Measurements from ENCODE around the gene ANKRD26.
"Not testable (repeated sequence)": the region's sequence is repeated elsewhere in the genome, so short reads cannot be mapped to it uniquely, and the experiment has no call there.

The ANKRD26 gene

GRCh38 chr10:27099916-27100812, at the start of gene ANKRD26:
ANKRD26 (minus strand) TSS chr10:27100494; CDS start chr10:27100326, 168 bp downstream.
- peak; percentile 90 for DNase-seq (ENCODE audit: low read depth)

GRCh38 chr10:27147701-27148100, 47.4 kb upstream of the ANKRD26 start:
- DNase-seq (ENCODE audit: low read depth), result no peak

GRCh38 chr10:27145937-27146336, 45.6 kb upstream of the ANKRD26 start:
- DNase-seq (ENCODE audit: low read depth), result no peak

GRCh38 chr10:27143686-27144085, 43.4 kb upstream of the ANKRD26 start:
- DNase-seq (ENCODE audit: low read depth), result no peak

- DNase-seq (ENCODE audit: low read depth), result no peak
Observed at GRCh38 chr10:27138277-27138676, 38.0 kb upstream of the ANKRD26 start.

- no peak for DNase-seq (ENCODE audit: low read depth)
Observed at GRCh38 chr10:27134371-27134770, 34.1 kb upstream of the ANKRD26 start.

- no peak for DNase-seq (ENCODE audit: low read depth)
Observed at GRCh38 chr10:27108165-27108564, 7.9 kb upstream of the ANKRD26 start.

GRCh38 chr10:27104919-27105318, 4.6 kb upstream of the ANKRD26 start:
- peak; percentile 15 for DNase-seq (ENCODE audit: low read depth)

- no peak for DNase-seq (ENCODE audit: low read depth)
Observed at GRCh38 chr10:27100813-27101347, 586 bp upstream of the ANKRD26 start.

GRCh38 chr10:27099448-27099847, 846 bp downstream of the ANKRD26 start:
- DNase-seq (ENCODE audit: low read depth), result no peak

- no peak for DNase-seq (ENCODE audit: low read depth)
Observed at GRCh38 chr10:27088119-27089044, 11.9 kb downstream of the ANKRD26 start.

GRCh38 chr10:27072436-27073114, 27.7 kb downstream of the ANKRD26 start:
- no peak for DNase-seq (ENCODE audit: low read depth)

- no peak for DNase-seq (ENCODE audit: low read depth)
Observed at GRCh38 chr10:27068217-27068891, 31.9 kb downstream of the ANKRD26 start.

GRCh38 chr10:27065084-27065483, 35.2 kb downstream of the ANKRD26 start:
- DNase-seq (ENCODE audit: low read depth), result no peak

GRCh38 chr10:27052656-27053055, 47.6 kb downstream of the ANKRD26 start:
- DNase-seq (ENCODE audit: low read depth), result no peak

GRCh38 chr10:27045247-27045646, 55.0 kb downstream of the ANKRD26 start:
- DNase-seq (ENCODE audit: low read depth), result not testable (repeated sequence)

GRCh38 chr10:27041196-27041595, 59.1 kb downstream of the ANKRD26 start:
- DNase-seq (ENCODE audit: low read depth), result no peak

- DNase-seq (ENCODE audit: low read depth), result no peak
Observed at GRCh38 chr10:27038168-27038567, 62.1 kb downstream of the ANKRD26 start.

GRCh38 chr10:27035163-27035562, 65.1 kb downstream of the ANKRD26 start:
- no peak for DNase-seq (ENCODE audit: low read depth)

GRCh38 chr10:27030060-27030459, 70.2 kb downstream of the ANKRD26 start:
- no peak for DNase-seq (ENCODE audit: low read depth)

- DNase-seq (ENCODE audit: low read depth), result no peak
Observed at GRCh38 chr10:27022048-27022447, 78.2 kb downstream of the ANKRD26 start.

Measured in CMK (cell line).